SKM-1 (cell line): ENCODE results near the gene PHF3.

Experiments used
- DNase-seq: peaks from one replicate; lab custom pipeline; 2025; ENCODE audit not compliant: unreplicated experiment; lab: John Stamatoyannopoulos, UW

Gene PHF3

DNA sequence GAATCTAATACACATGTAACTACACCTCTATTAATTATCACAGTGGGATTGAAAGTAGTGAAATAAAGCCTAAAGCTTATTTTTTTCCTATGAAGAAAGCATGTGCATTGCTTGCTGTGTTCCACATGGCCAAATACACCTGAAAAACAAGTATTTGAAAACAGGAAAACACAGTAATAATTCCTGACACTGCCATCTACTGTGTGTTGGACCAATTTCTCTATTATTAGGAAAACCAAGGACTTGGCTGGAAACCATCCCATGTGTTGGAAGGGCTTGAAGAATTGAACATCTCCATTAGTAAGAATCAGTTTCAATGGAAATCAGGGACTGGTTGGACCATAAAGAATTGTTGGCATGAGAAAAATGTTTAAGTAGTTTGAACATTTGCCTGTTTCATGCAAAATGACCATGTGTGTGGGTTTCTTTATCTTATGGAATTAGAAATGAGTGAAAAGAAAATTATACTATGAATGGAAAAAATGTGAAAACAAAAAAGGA, 124.1 kb downstream of the PHF3 start:
- DNase-seq = no peak

DNA sequence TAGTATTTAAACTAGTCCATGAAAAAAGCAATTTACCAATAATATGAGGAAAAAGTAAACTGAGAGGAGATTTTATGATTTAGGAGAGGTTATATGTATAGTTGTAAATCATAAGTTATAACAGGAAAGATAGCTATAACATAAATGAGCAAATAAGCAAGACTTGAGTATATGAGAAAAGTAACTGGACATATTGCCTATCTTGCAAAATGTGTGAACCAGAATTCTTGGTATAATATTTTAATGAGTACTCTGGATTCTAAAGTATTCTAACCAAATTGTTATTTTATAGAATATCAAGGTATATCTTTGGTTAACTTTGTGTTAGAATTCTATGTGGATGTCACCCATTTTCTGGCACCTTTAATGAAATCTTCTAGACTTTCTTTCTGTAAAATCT, 124.6 kb downstream of the PHF3 start:
- DNase-seq = no peak

DNA sequence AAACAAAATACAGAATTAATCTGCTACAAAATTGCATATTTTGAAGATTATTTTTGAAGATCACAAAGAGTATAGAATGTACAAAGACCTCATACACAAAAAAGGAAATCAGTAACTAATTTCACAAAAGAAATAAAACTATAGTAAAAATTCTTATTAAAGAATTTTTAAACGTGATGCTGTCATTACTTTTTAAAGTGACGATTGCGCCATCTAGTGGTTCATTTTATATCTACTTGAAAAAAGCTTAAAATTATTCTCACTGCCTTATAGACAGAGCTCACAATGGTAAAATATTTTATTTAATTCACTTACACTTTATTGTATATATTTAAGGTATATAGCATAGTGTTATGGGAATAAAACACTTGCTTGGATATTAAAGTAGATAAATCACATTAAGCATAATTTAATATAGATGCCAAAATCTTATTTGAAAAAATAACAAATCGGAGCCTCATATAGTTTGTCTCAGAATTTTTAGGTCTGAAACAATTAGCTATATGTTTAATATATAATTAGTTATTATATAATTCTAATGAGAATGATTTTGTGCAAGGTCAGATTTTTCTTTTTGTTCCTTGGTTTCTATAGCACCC, 128.8 kb downstream of the PHF3 start:
- peak; percentile 45 for DNase-seq
